HepG2 (cell line): ENCODE measurements around the gene ANXA6. TPM values are rescaled to one million over a fixed set of nuclear protein-coding genes. Genes with fewer than 3 reads are reported as not detected.
A peak's percentile ranks its signal among the peaks of the same experiment; 100 is the strongest.

Experiments used
- HMG20A ChIP-seq: IDR thresholded peaks from 2 replicates; pipeline ENCODE4 v1.6.1; 2016; ENCODE audit warnings: borderline replicate concordance
- IRF2 ChIP-seq: IDR thresholded peaks from 2 replicates; pipeline ENCODE4 v1.6.1; 2018; ENCODE audit warnings: missing genetic modification reagents, missing compliant biosample characterization
- KDM6A ChIP-seq: IDR thresholded peaks from 2 replicates; pipeline ENCODE4 v1.6.1; 2016; ENCODE audit warnings: low read depth
- KLF11 ChIP-seq: IDR thresholded peaks from 2 replicates; pipeline ENCODE4 v1.6.1; 2016; ENCODE audit warnings: missing compliant biosample characterization
- PAX8 ChIP-seq: sonication (generic); formaldehyde crosslinking; IDR thresholded peaks from 2 replicates; pipeline ENCODE4 v1.8.0; 2022; ENCODE audit warnings: mild to moderate bottlenecking, missing genetic modification reagents, borderline replicate concordance
- PHB2 ChIP-seq: fragments of 450-650 bp; IDR thresholded peaks from 2 replicates; pipeline ENCODE4 v1.6.1; 2018; ENCODE audit not compliant: partially characterized antibody
- SNAI1 ChIP-seq: sonication (generic); formaldehyde crosslinking; IDR thresholded peaks from 2 replicates; pipeline ENCODE4 v1.5.0; 2020; ENCODE audit warnings: mild to moderate bottlenecking, missing genetic modification reagents, borderline replicate concordance
- TOE1 ChIP-seq: sonication (generic); formaldehyde crosslinking; IDR thresholded peaks from 2 replicates; pipeline ENCODE4 v1.4.0; 2020; ENCODE audit warnings: mild to moderate bottlenecking, missing genetic modification reagents
- YEATS4 ChIP-seq: sonication (generic); formaldehyde crosslinking; IDR thresholded peaks from 2 replicates; pipeline ENCODE4 v1.4.0; 2020; ENCODE audit warnings: missing genetic modification reagents, borderline replicate concordance
- ZNF143 ChIP-seq: sonication (generic); formaldehyde crosslinking; IDR thresholded peaks from 2 replicates; pipeline ENCODE4 v1.4.0; 2020; ENCODE audit warnings: missing genetic modification reagents
- ZNF383 ChIP-seq: sonication (generic); formaldehyde crosslinking; IDR thresholded peaks from 2 replicates; pipeline ENCODE4 v1.4.0; 2020; ENCODE audit warnings: missing genetic modification reagents, mild to moderate bottlenecking, borderline replicate concordance
- ZNF430 ChIP-seq: sonication (generic); formaldehyde crosslinking; IDR thresholded peaks from 2 replicates; pipeline ENCODE4 v1.9.0; 2021; ENCODE audit warnings: mild to moderate bottlenecking, missing genetic modification reagents
- ZNF550 ChIP-seq: sonication (generic); formaldehyde crosslinking; IDR thresholded peaks from 2 replicates; pipeline ENCODE4 v1.4.0; 2020; ENCODE audit warnings: mild to moderate bottlenecking, missing genetic modification reagents, borderline replicate concordance
- ZNF616 ChIP-seq: sonication (generic); formaldehyde crosslinking; IDR thresholded peaks from 2 replicates; pipeline ENCODE4 v1.5.0; 2020; ENCODE audit warnings: low read depth, mild to moderate bottlenecking, missing genetic modification reagents
- ZNF704 ChIP-seq: sonication (generic); formaldehyde crosslinking; IDR thresholded peaks from 2 replicates; pipeline ENCODE4 v1.8.1; 2023; ENCODE audit warnings: mild to moderate bottlenecking, inconsistent platforms, moderate library complexity, missing genetic modification reagents, borderline replicate concordance
- ZNF766 ChIP-seq: sonication (generic); formaldehyde crosslinking; IDR thresholded peaks from 2 replicates; pipeline ENCODE4 v1.5.0; 2020; ENCODE audit warnings: missing genetic modification reagents, borderline replicate concordance
- ZNF83 ChIP-seq: sonication (generic); formaldehyde crosslinking; IDR thresholded peaks from 2 replicates; pipeline ENCODE4 v1.4.0; 2020; ENCODE audit warnings: missing genetic modification reagents, mild to moderate bottlenecking, borderline replicate concordance
- ZNF883 ChIP-seq: sonication (generic); formaldehyde crosslinking; IDR thresholded peaks from 2 replicates; pipeline ENCODE4 v1.5.1; 2020; ENCODE audit warnings: mild to moderate bottlenecking, missing genetic modification reagents; ENCODE audit errors: not compliant biosample characterization
- polyA plus RNA-seq, 8 experiments: library from polyadenylated mRNA; depleted of rRNA in 3 of 8; stranded (reverse) in 7 of 8; unstranded in 1 of 8; fragments of >200 nt; fragmentation: Illumina TruSeq in 4 of 8; extraction: Trizol in 4 of 8; gene quantifications; 2 replicates each; pipeline versions ENCODE4 v1.2.1 to v1.2.3, GENCODE V29; 2011 to 2016; ENCODE audit warnings: low read depth in 4 of 8, missing spikeins in 1 of 8, mixed read lengths in 1 of 8; ENCODE audit not compliant: insufficient read depth in 1 of 8
- total RNA-seq, 5 experiments: library from RNA; depleted of rRNA; stranded (reverse); fragments of >200 nt; fragmentation: Illumina TruSeq; extraction: Trizol; gene quantifications; 2 replicates each; pipeline ENCODE4 v1.2.3, GENCODE V29; 2016; ENCODE audit warnings: low read depth in 1 of 5
- TF ChIP-seq, protein P1 (sequence below): sonication (generic); formaldehyde crosslinking; IDR thresholded peaks from 2 replicates; pipeline ENCODE4 v1.4.0; 2020; ENCODE audit warnings: missing genetic modification reagents
- TF ChIP-seq, protein P2 (sequence below): sonication (generic); formaldehyde crosslinking; IDR thresholded peaks from 2 replicates; pipeline ENCODE4 v1.8.1; 2023; ENCODE audit warnings: mild to moderate bottlenecking, missing genetic modification reagents
- TF ChIP-seq, protein P3 (sequence below): sonication (generic); formaldehyde crosslinking; IDR thresholded peaks from 2 replicates; pipeline ENCODE4 v1.4.0; 2020; ENCODE audit warnings: mild to moderate bottlenecking, missing genetic modification reagents

The ANXA6 gene
- total and polyA plus RNA-seq, 2 of the 13 experiments (the other 11 are each of a cell fraction or from before 2014, with no cell fraction given), result 103 to 125 TPM

GRCh38 chr5:151080613-151081430 is 76.8 kb downstream of the ANXA6 start, which contains the start of gene TNIP1 (continued):
- TF ChIP-seq ZNF550 (CRISPR knock-in tag), result no peak
- TF ChIP-seq ZNF883, result peak; percentile 80
- TF ChIP-seq, protein P1, sequence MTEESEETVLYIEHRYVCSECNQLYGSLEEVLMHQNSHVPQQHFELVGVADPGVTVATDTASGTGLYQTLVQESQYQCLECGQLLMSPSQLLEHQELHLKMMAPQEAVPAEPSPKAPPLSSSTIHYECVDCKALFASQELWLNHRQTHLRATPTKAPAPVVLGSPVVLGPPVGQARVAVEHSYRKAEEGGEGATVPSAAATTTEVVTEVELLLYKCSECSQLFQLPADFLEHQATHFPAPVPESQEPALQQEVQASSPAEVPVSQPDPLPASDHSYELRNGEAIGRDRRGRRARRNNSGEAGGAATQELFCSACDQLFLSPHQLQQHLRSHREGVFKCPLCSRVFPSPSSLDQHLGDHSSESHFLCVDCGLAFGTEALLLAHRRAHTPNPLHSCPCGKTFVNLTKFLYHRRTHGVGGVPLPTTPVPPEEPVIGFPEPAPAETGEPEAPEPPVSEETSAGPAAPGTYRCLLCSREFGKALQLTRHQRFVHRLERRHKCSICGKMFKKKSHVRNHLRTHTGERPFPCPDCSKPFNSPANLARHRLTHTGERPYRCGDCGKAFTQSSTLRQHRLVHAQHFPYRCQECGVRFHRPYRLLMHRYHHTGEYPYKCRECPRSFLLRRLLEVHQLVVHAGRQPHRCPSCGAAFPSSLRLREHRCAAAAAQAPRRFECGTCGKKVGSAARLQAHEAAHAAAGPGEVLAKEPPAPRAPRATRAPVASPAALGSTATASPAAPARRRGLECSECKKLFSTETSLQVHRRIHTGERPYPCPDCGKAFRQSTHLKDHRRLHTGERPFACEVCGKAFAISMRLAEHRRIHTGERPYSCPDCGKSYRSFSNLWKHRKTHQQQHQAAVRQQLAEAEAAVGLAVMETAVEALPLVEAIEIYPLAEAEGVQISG (CRISPR knock-in tag), result peak; percentile 87
- peak; percentile 70 for TF ChIP-seq SNAI1 (CRISPR knock-in tag)
- peak; percentile 36; the same call in 1 of the 2 replicates for TF ChIP-seq IRF2
- TF ChIP-seq HMG20A (CRISPR knock-in tag), result no peak
- TF ChIP-seq TOE1 (CRISPR knock-in tag), result 0 out of 2 replicates have a peak, but pooled peaks have one; percentile 42
- TF ChIP-seq, protein P2, sequence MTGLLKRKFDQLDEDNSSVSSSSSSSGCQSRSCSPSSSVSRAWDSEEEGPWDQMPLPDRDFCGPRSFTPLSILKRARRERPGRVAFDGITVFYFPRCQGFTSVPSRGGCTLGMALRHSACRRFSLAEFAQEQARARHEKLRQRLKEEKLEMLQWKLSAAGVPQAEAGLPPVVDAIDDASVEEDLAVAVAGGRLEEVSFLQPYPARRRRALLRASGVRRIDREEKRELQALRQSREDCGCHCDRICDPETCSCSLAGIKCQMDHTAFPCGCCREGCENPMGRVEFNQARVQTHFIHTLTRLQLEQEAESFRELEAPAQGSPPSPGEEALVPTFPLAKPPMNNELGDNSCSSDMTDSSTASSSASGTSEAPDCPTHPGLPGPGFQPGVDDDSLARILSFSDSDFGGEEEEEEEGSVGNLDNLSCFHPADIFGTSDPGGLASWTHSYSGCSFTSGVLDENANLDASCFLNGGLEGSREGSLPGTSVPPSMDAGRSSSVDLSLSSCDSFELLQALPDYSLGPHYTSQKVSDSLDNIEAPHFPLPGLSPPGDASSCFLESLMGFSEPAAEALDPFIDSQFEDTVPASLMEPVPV (CRISPR knock-in tag), result peak; percentile 57; the same call in 1 of the 2 replicates
- TF ChIP-seq KDM6A (CRISPR knock-in tag), result no peak
- TF ChIP-seq, protein P3, sequence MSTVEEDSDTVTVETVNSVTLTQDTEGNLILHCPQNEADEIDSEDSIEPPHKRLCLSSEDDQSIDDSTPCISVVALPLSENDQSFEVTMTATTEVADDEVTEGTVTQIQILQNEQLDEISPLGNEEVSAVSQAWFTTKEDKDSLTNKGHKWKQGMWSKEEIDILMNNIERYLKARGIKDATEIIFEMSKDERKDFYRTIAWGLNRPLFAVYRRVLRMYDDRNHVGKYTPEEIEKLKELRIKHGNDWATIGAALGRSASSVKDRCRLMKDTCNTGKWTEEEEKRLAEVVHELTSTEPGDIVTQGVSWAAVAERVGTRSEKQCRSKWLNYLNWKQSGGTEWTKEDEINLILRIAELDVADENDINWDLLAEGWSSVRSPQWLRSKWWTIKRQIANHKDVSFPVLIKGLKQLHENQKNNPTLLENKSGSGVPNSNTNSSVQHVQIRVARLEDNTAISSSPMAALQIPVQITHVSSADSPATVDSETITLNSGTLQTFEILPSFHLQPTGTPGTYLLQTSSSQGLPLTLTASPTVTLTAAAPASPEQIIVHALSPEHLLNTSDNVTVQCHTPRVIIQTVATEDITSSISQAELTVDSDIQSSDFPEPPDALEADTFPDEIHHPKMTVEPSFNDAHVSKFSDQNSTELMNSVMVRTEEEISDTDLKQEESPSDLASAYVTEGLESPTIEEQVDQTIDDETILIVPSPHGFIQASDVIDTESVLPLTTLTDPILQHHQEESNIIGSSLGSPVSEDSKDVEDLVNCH (CRISPR knock-in tag), result 0 out of 2 replicates have a peak, but pooled peaks have one; percentile 49
- TF ChIP-seq PAX8 (CRISPR knock-in tag), result peak; percentile 73; the same call in 1 of the 2 replicates
- no peak; the same call in 1 of the 2 replicates for TF ChIP-seq ZNF704 (CRISPR knock-in tag)
- 0 out of 2 replicates have a peak, but pooled peaks have one; percentile 35 for TF ChIP-seq KLF11 (CRISPR knock-in tag)
- peak; percentile 98 for TF ChIP-seq YEATS4
- peak; percentile 84; the same call in 1 of the 2 replicates for TF ChIP-seq ZNF83 (CRISPR knock-in tag)
- peak; percentile 50; the same call in 1 of the 2 replicates for TF ChIP-seq ZNF143 (CRISPR knock-in tag)
- peak; percentile 91 for TF ChIP-seq ZNF430 (CRISPR knock-in tag)
- TF ChIP-seq ZNF766 (CRISPR knock-in tag), result peak; percentile 65; the same call in 1 of the 2 replicates
- no peak for TF ChIP-seq PHB2
- TF ChIP-seq ZNF383 (CRISPR knock-in tag), result no peak
- TF ChIP-seq ZNF616 (CRISPR knock-in tag), result 0 out of 2 replicates have a peak, but pooled peaks have one; percentile 61
